KMS-11 (cell line): Measurements from ENCODE around the gene AGBL3.

ENCODE experiments used
- H2AFZ ChIP-seq: fragments of 200-600 bp; sonication (generic); 2 replicates; pipeline ENCODE4 v1.6.1; 2016; ENCODE audit warnings: antibody characterized with exemption, mixed run types, low read depth
- H3K27ac ChIP-seq: fragments of 200-600 bp; sonication (generic); 2 replicates; pipeline ENCODE4 v1.6.1; 2016; ENCODE audit warnings: mild to moderate bottlenecking, mixed run types
- H3K27me3 ChIP-seq: fragments of 200-600 bp; sonication (generic); 2 replicates; pipeline ENCODE4 v1.6.1; 2017; ENCODE audit warnings: mild to moderate bottlenecking, low read depth, mixed run types, moderate library complexity; ENCODE audit not compliant: insufficient read depth
- H3K36me3 ChIP-seq: fragments of 200-600 bp; sonication (generic); 2 replicates; pipeline ENCODE4 v1.6.1; 2017; ENCODE audit warnings: mild to moderate bottlenecking, mixed run types; ENCODE audit not compliant: insufficient read depth
- H3K4me1 ChIP-seq: fragments of 200-600 bp; sonication (generic); 2 replicates; pipeline ENCODE4 v1.6.1; 2016; ENCODE audit warnings: mild to moderate bottlenecking, low read depth, mixed run types; ENCODE audit not compliant: poor library complexity, severe bottlenecking
- H3K4me2 ChIP-seq: fragments of 200-600 bp; sonication (generic); 2 replicates; pipeline ENCODE4 v1.7.0; 2016; ENCODE audit warnings: mild to moderate bottlenecking, mixed run types
- H3K4me3 ChIP-seq: fragments of 200-600 bp; sonication (generic); IDR thresholded peaks from 2 replicates; pipeline ENCODE4 v1.6.1; 2017; ENCODE audit warnings: low read depth, low read length, mixed read lengths; ENCODE audit not compliant: insufficient read depth
- H3K79me2 ChIP-seq: fragments of 200-600 bp; sonication (generic); 2 replicates; pipeline ENCODE4 v1.6.1; 2016; ENCODE audit warnings: low read depth, mixed run types; ENCODE audit not compliant: insufficient read depth
- H3K9ac ChIP-seq: fragments of 200-600 bp; sonication (generic); 2 replicates; pipeline ENCODE4 v1.6.1; 2016; ENCODE audit warnings: mild to moderate bottlenecking, mixed run types
- H4K20me1 ChIP-seq: fragments of 200-600 bp; sonication (generic); 2 replicates; pipeline ENCODE4 v1.6.1; 2016; ENCODE audit warnings: mild to moderate bottlenecking, mixed run types; ENCODE audit not compliant: insufficient read depth
- CTCF ChIP-seq: fragments of 200-600 bp; sonication (generic); conservative IDR thresholded peaks from 2 replicates; pipeline ENCODE4 v1.6.1; 2017; ENCODE audit warnings: low read depth, mild to moderate bottlenecking, antibody characterized with exemption, low read length, moderate library complexity, mixed read lengths

Gene AGBL3

GRCh38 chr7:135094472-135095237 is 108.3 kb downstream of the AGBL3 start:
- H3K27me3 ChIP-seq = no peaks in the 10 kb centered on the region
- no peak overlapping the region for H3K9ac ChIP-seq
- H4K20me1 ChIP-seq = no peaks in the 10 kb centered on the region
- no peak overlapping the region for H3K4me3 ChIP-seq
- no peaks in the 10 kb centered on the region for H3K4me1 ChIP-seq
- H3K27ac ChIP-seq = no peak overlapping the region
- H3K79me2 ChIP-seq = no peaks in the 10 kb centered on the region
- H3K36me3 ChIP-seq = no peaks in the 10 kb centered on the region
- no peak for TF ChIP-seq CTCF
- H3K4me2 ChIP-seq = no peak overlapping the region
- no peak overlapping the region for H2AFZ ChIP-seq

- no peak overlapping the region for H3K9ac ChIP-seq
- H2AFZ ChIP-seq = no peak overlapping the region
- no peaks in the 10 kb centered on the region for H3K36me3 ChIP-seq
- TF ChIP-seq CTCF = no peak
- H3K4me3 ChIP-seq = no peak overlapping the region
- H3K79me2 ChIP-seq = no peaks in the 10 kb centered on the region
- H3K27me3 ChIP-seq = no peaks in the 10 kb centered on the region
- no peak overlapping the region for H3K4me2 ChIP-seq
- no peaks in the 10 kb centered on the region for H3K4me1 ChIP-seq
- no peaks in the 10 kb centered on the region for H4K20me1 ChIP-seq
- no peak overlapping the region for H3K27ac ChIP-seq
These were observed 109.1 kb downstream of the AGBL3 start for GRCh38 chr7:135095450-135095849.

- no peaks in the 10 kb centered on the region for H3K79me2 ChIP-seq
- no peak for TF ChIP-seq CTCF
- H3K9ac ChIP-seq = no peak overlapping the region
- no peak overlapping the region for H3K27ac ChIP-seq
- no peaks in the 10 kb centered on the region for H3K36me3 ChIP-seq
- no peaks in the 10 kb centered on the region for H3K4me1 ChIP-seq
- no peak overlapping the region for H3K4me3 ChIP-seq
- H2AFZ ChIP-seq = no peak overlapping the region
- no peak overlapping the region for H3K4me2 ChIP-seq
- H3K27me3 ChIP-seq = no peaks in the 10 kb centered on the region
- no peaks in the 10 kb centered on the region for H4K20me1 ChIP-seq
These were observed 112.1 kb downstream of the AGBL3 start for GRCh38 chr7:135098391-135098790.

GRCh38 chr7:135100856-135101255 is 114.5 kb downstream of the AGBL3 start:
- H3K27me3 ChIP-seq = no peaks in the 10 kb centered on the region
- no peak for TF ChIP-seq CTCF
- no peaks in the 10 kb centered on the region for H3K36me3 ChIP-seq

More at GRCh38 chr7:135100856-135101255, 114.5 kb downstream of the AGBL3 start:
- no peak overlapping the region for H2AFZ ChIP-seq
- no peak overlapping the region for H3K9ac ChIP-seq
- no peaks in the 10 kb centered on the region for H4K20me1 ChIP-seq
- no peaks in the 10 kb centered on the region for H3K79me2 ChIP-seq
- H3K4me1 ChIP-seq = no peaks in the 10 kb centered on the region
- H3K4me3 ChIP-seq = no peak overlapping the region
- no peak overlapping the region for H3K27ac ChIP-seq
- no peak overlapping the region for H3K4me2 ChIP-seq
